Measurements from ENCODE around the gene ACSBG1.

Gene ACSBG1

GRCh38 chr15:78203346-78204225 is 30.8 kb downstream of the ACSBG1 start:
- DNase-seq (ENCODE audit: low spot score) = no peak

- DNase-seq (ENCODE audit: low spot score) = no peak
Measured at GRCh38 chr15:78201281-78202190, 32.8 kb downstream of the ACSBG1 start.

- no peak for DNase-seq (ENCODE audit: low spot score)
Measured at GRCh38 chr15:78200276-78200930, 34.0 kb downstream of the ACSBG1 start.

GRCh38 chr15:78197632-78198031 is 36.7 kb downstream of the ACSBG1 start:
- no peak for DNase-seq (ENCODE audit: low spot score)

GRCh38 chr15:78195735-78196201 is 38.6 kb downstream of the ACSBG1 start:
- no peak for DNase-seq (ENCODE audit: low spot score)

GRCh38 chr15:78194568-78194925 is 39.8 kb downstream of the ACSBG1 start:
- DNase-seq (ENCODE audit: low spot score) = no peak

- no peak for DNase-seq (ENCODE audit: low spot score)
Measured at GRCh38 chr15:78193731-78194567, 40.4 kb downstream of the ACSBG1 start.

GRCh38 chr15:78192826-78193594 is 41.4 kb downstream of the ACSBG1 start:
- no peak for DNase-seq (ENCODE audit: low spot score)

- no peak for DNase-seq (ENCODE audit: low spot score)
Measured at GRCh38 chr15:78182821-78183220, 51.5 kb downstream of the ACSBG1 start.

GRCh38 chr15:78182336-78182700 is 52.0 kb downstream of the ACSBG1 start:
- no peak for DNase-seq (ENCODE audit: low spot score)

GRCh38 chr15:78179906-78180305 is 54.5 kb downstream of the ACSBG1 start:
- no peak for DNase-seq (ENCODE audit: low spot score)

GRCh38 chr15:78179286-78179840 is 55.0 kb downstream of the ACSBG1 start:
- no peak for DNase-seq (ENCODE audit: low spot score)

- no peak for DNase-seq (ENCODE audit: low spot score)
Measured at GRCh38 chr15:78178064-78178463, 56.3 kb downstream of the ACSBG1 start.

GRCh38 chr15:78177447-78177873 is 56.9 kb downstream of the ACSBG1 start:
- no peak for DNase-seq (ENCODE audit: low spot score)

GRCh38 chr15:78175330-78175729 is 59.0 kb downstream of the ACSBG1 start:
- no peak for DNase-seq (ENCODE audit: low spot score)

- no peak for DNase-seq (ENCODE audit: low spot score)
Measured at GRCh38 chr15:78174401-78174800, 60.0 kb downstream of the ACSBG1 start.

- DNase-seq (ENCODE audit: low spot score) = no peak
Measured at GRCh38 chr15:78171864-78172472, 62.4 kb downstream of the ACSBG1 start.

- DNase-seq (ENCODE audit: low spot score) = no peak
Measured at GRCh38 chr15:78170848-78171773, 63.3 kb downstream of the ACSBG1 start.

- DNase-seq (ENCODE audit: low spot score) = no peak
Measured at GRCh38 chr15:78168608-78169007, 65.8 kb downstream of the ACSBG1 start.
